GM21367 (cell line): ENCODE results near the gene PLA2G2F.

Experiments
- ATAC-seq: cut with Tn5 transposase; IDR thresholded peaks from one replicate; pipeline ENCODE4 v1.9.1; 2021; ENCODE audit not compliant: unreplicated experiment

PLA2G2F gene

DNA sequence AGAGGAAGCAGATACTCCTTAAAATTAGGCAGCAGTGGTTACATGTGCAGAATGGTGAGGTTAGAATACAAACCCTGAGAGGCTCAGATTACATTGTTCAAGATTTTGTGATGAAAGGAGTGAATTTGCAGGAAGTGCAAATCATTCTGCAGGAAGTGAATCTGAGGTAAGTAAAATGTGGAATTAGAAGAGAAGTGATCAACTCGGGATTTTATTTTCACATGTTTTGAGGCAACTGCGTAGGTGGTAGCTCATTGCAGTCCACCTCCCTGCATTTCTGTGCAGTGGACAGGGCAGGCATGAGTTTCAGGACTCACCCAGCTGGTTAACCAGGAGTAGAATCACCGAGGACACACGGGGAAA, 49.3 kb downstream of the PLA2G2F start:
- ATAC-seq = no peak

DNA sequence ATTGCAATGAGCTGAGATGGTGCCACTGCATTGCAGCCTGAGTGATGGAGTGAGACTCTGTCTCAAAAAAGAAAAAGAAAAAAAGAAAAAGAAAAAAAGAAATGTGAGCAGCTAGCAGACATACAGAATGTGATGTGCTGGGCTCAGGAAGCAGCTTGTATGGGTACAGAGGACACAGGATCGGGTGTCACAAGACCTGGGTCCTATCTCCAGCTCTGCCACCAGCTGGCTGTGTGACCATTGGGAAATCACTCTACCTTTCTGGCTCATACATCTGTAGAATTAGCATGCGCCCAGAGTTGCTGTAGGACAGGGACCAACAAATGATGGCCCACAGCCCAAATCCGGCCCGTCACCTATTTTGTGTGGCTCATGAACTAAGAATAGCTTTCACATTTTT, 50.5 kb downstream of the PLA2G2F start:
- ATAC-seq = no peak

DNA sequence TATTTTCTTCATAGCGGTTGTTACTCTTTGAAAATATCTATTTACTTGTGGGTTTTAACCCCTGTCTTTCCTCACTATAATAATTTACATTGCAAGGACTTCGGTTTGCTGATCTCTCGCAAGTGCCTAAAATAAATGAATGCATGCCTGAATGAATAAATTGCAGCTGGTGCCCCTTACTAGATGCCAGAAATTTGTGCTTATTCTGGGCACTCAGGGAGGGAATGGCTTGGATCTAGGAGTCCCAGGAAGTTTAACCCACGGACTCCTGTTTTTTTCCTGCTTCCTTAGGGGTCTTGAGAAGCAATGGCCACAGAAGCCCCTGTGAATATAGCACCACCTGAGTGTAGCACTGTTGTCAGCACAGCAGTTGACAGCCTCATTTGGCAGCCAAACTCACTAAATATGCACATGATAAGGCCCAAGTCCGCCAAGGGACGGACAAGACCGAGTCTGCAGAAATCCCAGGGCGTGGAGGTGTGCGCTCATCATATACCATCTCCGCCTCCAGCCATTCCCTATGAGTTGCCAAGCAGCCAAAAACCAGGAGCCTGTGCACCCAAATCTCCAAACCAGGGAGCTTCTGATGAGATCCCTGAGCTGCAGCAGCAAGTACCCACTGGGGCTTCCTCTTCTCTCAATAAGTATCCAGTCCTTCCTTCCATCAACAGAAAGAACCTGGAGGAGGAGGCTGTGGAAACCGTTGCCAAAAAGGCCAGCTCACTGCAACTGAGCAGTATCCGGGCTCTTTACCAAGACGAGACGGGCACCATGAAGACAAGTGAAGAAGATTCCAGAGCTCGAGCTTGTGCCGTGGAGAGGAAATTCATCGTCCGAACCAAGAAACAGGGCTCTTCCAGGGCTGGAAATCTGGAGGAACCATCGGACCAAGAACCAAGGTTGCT, 51.4 kb downstream of the PLA2G2F start:
- no peak for ATAC-seq

DNA sequence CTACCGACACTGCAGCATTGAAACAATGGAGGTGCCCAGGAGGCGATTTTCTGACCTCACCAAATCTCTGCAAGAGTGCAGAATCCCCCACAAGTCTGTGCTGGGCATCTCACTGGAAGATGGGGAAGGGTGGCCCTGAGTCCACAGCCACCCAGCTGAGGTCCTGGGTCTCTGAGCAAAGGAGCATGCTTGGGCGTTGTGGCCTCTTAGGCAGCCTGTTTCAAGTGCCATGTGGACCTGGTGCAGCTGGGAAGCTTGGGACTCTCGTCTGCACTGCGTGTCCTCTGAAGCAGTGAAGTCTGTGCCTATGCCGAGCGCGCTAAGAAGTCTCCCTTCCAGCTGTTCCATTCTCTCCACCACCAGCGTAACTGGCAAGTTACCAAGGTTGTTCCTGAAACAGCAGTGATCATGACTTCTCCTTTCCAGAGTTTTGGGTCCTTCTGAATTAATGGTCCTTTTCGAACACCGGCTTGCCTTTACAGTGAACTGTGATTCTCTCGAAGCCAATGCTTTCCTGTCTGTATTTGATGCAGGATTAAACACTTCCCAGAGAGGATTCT, 52.2 kb downstream of the PLA2G2F start:
- no peak for ATAC-seq

DNA sequence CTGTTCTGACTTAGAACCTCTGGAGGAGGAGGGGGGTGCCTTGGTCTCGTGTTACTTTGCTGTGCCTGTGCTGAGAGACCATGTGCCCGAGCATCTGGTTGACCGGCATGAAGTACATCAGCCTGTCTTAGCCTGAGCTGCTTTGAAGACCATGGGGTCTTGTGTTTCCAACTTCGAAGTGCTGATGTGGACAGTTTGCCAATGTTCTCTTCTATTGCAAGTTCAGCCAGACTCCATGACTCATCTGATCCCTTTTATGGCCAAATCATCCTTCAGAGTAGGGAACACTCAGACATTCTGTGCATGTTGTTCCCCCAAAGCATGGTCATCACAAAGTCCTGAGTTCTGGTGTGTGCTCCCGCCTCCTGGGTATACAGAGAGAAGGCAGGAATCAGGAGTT, 53.2 kb downstream of the PLA2G2F start:
- ATAC-seq = no peak

DNA sequence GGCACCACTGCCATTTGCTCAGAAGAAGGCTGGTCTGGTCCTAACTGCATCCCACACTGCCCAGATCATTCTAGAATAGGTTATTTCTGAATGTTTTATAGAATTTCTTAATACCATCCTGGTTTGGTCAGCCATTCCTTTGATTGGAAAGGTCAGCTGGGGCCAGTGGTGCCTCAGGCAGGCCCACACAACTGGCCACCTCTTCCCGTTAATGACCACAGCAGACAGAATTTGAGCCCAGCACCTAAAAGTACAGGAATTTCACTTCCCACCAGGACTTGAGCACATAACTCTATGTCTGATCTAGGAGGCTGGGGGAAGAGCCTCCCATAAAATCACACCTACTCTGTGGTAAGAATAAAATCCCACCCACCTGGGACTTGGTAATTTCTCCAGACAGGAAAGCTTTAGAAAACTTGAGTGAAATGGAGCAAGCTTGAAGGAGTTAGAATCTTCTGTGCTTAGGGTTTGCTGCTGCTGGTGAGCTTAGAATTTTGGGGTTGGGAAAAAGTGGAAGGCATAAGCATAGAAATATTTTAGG, 53.8 kb downstream of the PLA2G2F start:
- ATAC-seq = no peak

DNA sequence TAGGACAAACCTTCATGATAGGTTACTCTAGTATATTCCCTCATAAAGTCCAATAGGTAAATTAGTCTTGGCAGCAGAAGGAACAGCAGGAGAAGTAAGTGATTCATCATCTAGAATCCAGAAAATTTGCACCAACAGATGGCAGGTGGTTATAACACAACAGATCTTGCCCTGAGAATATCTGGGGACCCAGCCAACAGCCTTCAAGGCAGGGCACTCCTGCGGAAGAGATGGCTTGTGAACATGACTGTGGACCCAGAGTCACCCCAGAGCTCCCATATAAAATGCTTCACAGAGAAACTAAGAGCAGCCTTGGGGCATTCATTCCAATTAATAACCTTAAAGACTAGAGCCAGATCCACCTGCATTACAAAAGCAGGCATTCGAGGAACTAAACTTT, 55.1 kb downstream of the PLA2G2F start:
- no peak for ATAC-seq

DNA sequence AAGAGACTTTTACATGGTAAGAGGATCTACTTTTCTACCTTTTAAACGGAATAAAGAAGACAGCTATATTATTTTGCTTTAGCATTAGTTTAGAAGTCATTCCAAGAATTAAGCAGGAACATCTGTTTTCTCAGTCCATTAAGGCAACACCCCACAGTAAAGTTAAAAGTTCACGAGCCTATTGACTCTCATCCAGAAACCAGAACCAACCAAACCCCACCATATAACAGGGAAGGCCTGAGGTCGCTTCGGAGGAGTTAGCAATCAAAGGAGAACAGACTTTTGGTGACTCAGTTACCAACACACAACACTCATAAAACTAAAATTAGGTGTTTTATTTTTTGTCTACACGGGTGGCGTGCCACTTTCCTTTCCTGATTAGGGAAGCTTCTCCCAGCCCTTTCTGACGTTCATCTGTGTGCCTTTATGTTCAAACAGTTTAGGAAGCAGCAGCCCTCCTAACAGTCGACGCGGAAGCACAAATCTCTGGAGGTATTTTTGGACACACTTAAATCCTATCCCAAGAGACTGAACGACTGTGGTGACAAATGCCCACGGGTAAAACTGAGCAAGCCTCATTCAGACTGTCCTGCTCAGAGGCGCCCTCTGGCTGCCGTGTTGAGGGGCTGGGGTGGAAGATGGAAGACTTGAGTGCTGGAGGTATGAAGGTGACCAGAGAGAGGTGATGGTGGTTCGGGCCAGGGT, 55.8 kb downstream of the PLA2G2F start:
- no peak for ATAC-seq

DNA sequence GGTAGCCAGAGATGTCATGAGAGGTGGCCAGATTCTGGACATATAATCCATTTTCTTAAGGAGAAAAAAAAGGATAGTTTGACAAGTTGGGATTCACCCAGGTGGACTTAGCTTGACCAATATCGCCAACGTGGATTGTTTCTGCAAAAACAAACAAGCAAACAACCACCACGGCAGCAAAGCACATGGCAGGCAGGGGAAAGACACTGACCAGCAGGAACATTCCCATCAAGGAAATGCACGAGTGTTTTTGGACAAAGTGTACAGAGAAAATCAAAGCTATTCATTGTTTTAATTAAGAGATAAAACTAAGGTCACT, 56.3 kb downstream of the PLA2G2F start:
- ATAC-seq = no peak

DNA sequence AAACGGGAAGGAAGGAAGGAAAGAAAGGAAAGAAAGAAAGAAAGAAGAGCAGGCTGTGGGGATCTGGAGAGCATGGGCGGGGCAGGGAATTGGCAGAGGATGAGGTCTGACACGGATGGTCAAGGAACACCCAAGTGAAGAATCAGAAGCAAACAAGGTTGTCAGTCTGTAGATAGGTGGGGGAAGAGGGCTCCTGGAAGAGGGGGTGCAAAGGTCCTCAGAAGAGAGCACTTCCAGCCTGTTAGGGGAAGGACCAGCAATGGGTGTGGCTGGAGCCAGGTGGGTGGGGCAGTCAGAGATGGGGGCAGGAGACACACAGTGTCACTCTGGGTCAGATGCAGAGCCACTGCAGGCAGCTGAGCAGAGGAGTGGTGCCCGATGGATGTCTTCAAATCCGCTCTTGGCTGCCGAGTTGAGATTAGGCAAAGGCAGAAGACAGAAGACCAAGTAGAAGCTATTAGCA, 58.2 kb downstream of the PLA2G2F start:
- ATAC-seq = no peak

DNA sequence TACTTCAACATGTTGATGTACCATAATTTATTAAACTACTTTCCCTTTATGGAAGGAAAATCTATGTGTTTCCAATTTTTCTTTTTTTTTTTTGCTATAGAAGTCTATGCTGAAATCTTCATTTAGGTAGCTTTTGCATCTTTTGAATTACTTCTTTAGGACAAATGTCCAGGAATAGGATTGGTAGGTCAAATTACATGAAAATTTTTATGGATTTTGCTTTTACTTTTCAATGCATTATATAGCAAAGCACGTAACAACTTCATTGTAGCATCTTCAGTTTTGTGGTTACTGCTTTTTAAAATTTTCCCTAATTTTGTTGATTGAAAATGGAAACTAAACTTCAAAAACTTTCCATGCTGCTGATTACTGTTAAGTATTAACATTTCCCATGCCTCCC, 59.2 kb downstream of the PLA2G2F start:
- no peak for ATAC-seq

DNA sequence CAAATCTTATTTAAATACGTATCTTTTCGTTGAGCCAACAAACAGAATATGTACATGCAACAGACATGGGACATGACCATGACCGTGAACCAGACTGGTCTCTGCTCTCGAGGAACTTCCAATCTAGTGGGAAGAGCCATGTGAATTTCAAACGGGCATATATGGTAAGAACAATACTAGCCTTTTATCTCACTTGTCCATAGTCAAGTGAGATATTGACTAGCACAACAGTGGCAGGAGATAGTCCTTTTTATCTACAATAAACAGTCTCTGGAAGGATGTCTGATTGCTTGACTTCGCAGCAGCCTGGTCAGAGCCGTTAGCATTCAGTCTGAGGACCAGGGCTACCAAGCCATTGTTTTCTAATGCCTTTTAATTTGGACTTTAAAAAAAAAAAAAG, 59.8 kb downstream of the PLA2G2F start:
- ATAC-seq = no peak

DNA sequence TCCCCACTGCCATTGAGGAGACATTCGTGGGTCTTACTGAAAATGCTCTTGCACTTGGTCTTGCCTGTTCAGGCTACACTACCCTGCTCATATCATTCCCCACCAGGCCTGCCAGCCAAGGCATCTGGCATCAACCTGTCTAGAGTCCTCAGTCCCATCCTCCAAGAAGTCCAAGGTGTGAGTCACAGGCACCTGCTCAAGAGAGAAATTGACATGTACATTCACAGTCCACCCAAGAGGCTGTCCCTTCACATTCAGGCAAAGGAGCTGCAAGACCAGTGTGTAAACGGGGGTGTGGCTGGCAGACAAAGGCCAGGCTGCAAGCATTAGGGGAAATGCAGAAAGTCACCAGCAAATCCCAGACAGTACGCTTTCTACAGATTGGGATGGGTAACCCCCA, 60.3 kb downstream of the PLA2G2F start:
- ATAC-seq = no peak

DNA sequence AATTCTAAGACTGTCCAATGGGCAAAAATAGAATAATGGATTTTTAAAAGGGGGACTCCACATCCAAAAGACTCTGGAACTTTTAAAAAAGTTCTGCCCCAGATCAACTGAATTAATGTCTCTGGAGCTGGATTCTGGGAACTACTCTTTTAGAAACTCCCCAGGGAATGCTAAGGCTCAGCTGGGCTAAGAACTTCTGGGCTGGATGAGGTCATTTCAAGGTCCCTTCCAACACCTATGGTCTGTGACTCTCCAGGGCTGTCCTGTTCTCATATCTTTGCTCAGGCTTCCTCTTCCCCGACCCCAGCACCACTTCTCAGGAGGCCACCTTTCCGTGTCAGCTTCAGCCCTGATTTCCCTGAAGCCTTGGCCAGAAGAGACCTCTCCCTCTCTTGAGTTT, 60.7 kb downstream of the PLA2G2F start:
- ATAC-seq = no peak
